Hepatocyte (in vitro differentiated cells): ENCODE data around the gene FGF21. TPM values are rescaled to one million over a fixed set of nuclear protein-coding genes. Genes with fewer than 3 reads are reported as not detected.

Source experiments
- DNase-seq: peaks from one replicate; pipeline ENCODE4 v3.0.0-alpha.2; 2016; ENCODE audit warnings: low spot score
- H2AFZ ChIP-seq: fragments of 200-600 bp; sonication (generic); 2 replicates; pipeline ENCODE4 v1.6.0; 2016; ENCODE audit warnings: antibody characterized with exemption, mild to moderate bottlenecking
- H3K27ac ChIP-seq: fragments of 200-600 bp; sonication (generic); 2 replicates; pipeline ENCODE4 v1.5.1; 2016; ENCODE audit warnings: mild to moderate bottlenecking
- H3K27me3 ChIP-seq: fragments of 200-600 bp; sonication (generic); 2 replicates; pipeline ENCODE4 v1.6.1; 2016
- H3K36me3 ChIP-seq: fragments of 200-600 bp; sonication (generic); replicated peaks from 2 replicates; pipeline ENCODE4 v1.5.1; 2016; ENCODE audit warnings: low read depth; ENCODE audit not compliant: insufficient read depth
- H3K4me1 ChIP-seq: fragments of 200-600 bp; sonication (generic); 2 replicates; pipeline ENCODE4 v1.5.1; 2016; ENCODE audit warnings: mild to moderate bottlenecking, moderate library complexity; ENCODE audit not compliant: insufficient read depth
- H3K4me2 ChIP-seq: fragments of 200-600 bp; sonication (generic); 2 replicates; pipeline ENCODE4 v1.6.0; 2016
- H3K4me3 ChIP-seq: fragments of 200-600 bp; sonication (generic); 2 replicates; pipeline ENCODE4 v1.5.1; 2016; ENCODE audit warnings: mild to moderate bottlenecking
- H3K79me2 ChIP-seq: fragments of 200-600 bp; sonication (generic); 2 replicates; pipeline ENCODE4 v1.6.0; 2017; ENCODE audit warnings: mild to moderate bottlenecking
- H3K9me2 ChIP-seq: fragments of 200-600 bp; sonication (generic); replicated peaks from 2 replicates; pipeline ENCODE4 v1.6.0; 2017; ENCODE audit warnings: mild to moderate bottlenecking; ENCODE audit not compliant: insufficient read depth
- H3K9me3 ChIP-seq: fragments of 200-600 bp; sonication (generic); 2 replicates; pipeline ENCODE4 v1.5.1; 2016; ENCODE audit warnings: low read depth, mild to moderate bottlenecking
- H4K20me1 ChIP-seq: fragments of 200-600 bp; sonication (generic); 2 replicates; pipeline ENCODE4 v1.6.0; 2016; ENCODE audit warnings: mild to moderate bottlenecking; ENCODE audit not compliant: insufficient read depth, poor library complexity, severe bottlenecking
- EZH2 ChIP-seq: fragments of 200-600 bp; sonication (generic); IDR thresholded peaks from 2 replicates; pipeline ENCODE4 v1.6.1; 2016; ENCODE audit warnings: antibody characterized with exemption, mild to moderate bottlenecking, borderline replicate concordance
- EZH2phosphoT487 ChIP-seq: fragments of 200-600 bp; sonication (generic); IDR thresholded peaks from one replicate; pipeline ENCODE4 v1.6.1; 2018; ENCODE audit warnings: antibody characterized with exemption, mild to moderate bottlenecking, low read depth, moderate library complexity; ENCODE audit not compliant: unreplicated experiment, severe bottlenecking
- WGBS: methylation state at CpG from one replicate; pipeline ENCODE4 v1.1.6; 2016; ENCODE audit warnings: low lambda C conversion rate; ENCODE audit errors: missing lambda C conversion rate; 5-methylcytosine and 5-hydroxymethylcytosine counted together
- polyA plus RNA-seq: library from polyadenylated mRNA; unstranded; fragments of >200 nt; fragmentation: Nextera tagmentation; extraction: Ambion mirVana; gene quantifications from 2 replicates; pipeline ENCODE4 v1.2.1, GENCODE V29; 2016
- total RNA-seq: library from RNA; depleted of rRNA; stranded (reverse); fragments of >200 nt; gene quantifications from 2 replicates; pipeline ENCODE4 v1.2.3, GENCODE V29; 2014
- TF ChIP-seq, protein P1 (sequence below): fragments of 200-600 bp; sonication (generic); IDR thresholded peaks from 2 replicates; pipeline ENCODE4 v1.5.1; 2016; ENCODE audit warnings: antibody characterized with exemption, mild to moderate bottlenecking; ENCODE audit not compliant: poor library complexity

Gene FGF21
- total and polyA plus RNA-seq, 2 experiments from 2014 or later: not detected

DNA sequence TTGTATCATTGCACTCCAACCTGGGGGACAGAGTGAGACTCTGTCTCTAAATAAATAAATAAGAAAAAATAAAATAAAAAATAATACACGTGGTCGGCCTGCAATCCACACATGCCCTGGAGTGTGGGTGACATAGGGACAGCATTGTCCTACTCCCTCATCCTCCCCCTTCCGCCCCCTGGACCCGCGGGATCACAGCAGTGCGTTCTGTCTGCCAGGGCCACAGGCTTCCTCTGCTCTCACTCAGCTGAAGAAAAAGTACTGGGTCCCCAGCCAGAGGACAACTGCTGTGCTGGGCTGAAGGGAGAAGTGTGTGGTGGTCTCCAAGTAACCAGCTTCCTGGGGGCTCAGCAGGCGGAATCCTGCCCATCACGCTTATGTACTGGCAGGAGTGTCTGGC, 49.2 kb downstream of the FGF21 start:
- Histone ChIP-seq H3K4me1 (peaks cover 10% of the 10 kb centered on the region), H3K4me3 (no peak overlapping the region), H3K27me3 (no peaks in the 10 kb centered on the region), H2AFZ (no peak overlapping the region), H3K4me2 (no peak overlapping the region), H3K9me3 (no peaks in the 10 kb centered on the region), H3K27ac (no peak overlapping the region), H3K9me2 (no peaks in the 10 kb centered on the region), H3K36me3 (no peaks in the 10 kb centered on the region), H3K79me2 (peaks cover 6% of the 10 kb centered on the region), H4K20me1 (no peaks in the 10 kb centered on the region)
- WGBS: 88% methylated on average over 8 of the region's 8 CpGs
- no peak for TF ChIP-seq EZH2
- TF ChIP-seq, protein P1, sequence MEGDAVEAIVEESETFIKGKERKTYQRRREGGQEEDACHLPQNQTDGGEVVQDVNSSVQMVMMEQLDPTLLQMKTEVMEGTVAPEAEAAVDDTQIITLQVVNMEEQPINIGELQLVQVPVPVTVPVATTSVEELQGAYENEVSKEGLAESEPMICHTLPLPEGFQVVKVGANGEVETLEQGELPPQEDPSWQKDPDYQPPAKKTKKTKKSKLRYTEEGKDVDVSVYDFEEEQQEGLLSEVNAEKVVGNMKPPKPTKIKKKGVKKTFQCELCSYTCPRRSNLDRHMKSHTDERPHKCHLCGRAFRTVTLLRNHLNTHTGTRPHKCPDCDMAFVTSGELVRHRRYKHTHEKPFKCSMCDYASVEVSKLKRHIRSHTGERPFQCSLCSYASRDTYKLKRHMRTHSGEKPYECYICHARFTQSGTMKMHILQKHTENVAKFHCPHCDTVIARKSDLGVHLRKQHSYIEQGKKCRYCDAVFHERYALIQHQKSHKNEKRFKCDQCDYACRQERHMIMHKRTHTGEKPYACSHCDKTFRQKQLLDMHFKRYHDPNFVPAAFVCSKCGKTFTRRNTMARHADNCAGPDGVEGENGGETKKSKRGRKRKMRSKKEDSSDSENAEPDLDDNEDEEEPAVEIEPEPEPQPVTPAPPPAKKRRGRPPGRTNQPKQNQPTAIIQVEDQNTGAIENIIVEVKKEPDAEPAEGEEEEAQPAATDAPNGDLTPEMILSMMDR: no peak
- no peak for TF ChIP-seq EZH2phosphoT487
- DNase-seq: no peak

DNA sequence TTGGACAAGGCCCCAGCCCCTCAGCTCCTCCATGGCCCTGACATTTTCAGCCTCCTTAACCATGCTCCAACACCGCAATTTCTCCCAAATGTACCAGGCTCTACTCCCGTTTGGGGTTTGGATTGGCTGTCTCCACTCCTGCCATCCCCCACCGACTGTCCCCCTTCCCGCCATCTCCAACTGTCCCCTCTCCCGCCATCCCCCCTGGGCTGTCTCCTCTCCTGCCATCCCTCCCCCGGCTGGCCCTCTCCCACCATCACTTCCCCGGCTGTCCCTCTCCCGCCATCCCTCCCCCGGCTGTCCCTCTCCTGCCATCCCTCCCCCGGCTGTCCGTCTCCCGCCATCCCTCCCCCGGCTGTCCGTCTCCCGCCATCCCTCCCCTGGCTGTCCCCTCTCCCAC, 50.1 kb downstream of the FGF21 start:
- Histone ChIP-seq H4K20me1 (no peaks in the 10 kb centered on the region), H3K27me3 (no peaks in the 10 kb centered on the region), H3K4me2 (no peak overlapping the region), H3K9me3 (no peaks in the 10 kb centered on the region), H3K27ac (no peak overlapping the region), H2AFZ (no peak overlapping the region), H3K79me2 (peaks cover 6% of the 10 kb centered on the region), H3K4me1 (peaks cover 18% of the 10 kb centered on the region), H3K9me2 (no peaks in the 10 kb centered on the region), H3K36me3 (no peaks in the 10 kb centered on the region), H3K4me3 (no peak overlapping the region)
- whole genome bisulfite sequencing: 95% methylated on average over 2 of the region's 15 CpGs
- TF ChIP-seq EZH2 (no peak), EZH2phosphoT487 (no peak)
- TF ChIP-seq, protein P1: no peak
- no peak for DNase-seq

DNA sequence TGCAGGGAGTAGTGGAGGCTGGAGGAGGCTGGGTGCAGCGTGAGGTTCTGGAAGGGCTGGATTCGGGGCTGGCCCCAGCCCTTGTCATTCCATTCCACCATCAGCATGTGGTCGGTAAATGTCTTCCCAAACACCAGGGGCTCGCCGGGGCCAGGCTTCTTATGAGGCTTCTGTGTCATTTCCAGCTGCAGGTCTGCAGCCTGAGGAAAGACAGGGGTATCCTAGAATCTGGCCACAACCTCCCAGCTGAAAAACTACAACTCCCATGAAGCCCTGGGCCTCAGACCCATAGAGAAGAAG, 51.1 kb downstream of the FGF21 start:
- H3K27ac ChIP-seq: peak overlapping the region; percentile 90
- WGBS: 71% methylated on average over 5 of the region's 5 CpGs

More for the DNA sequence above, 51.1 kb downstream of the FGF21 start:
- no peaks in the 10 kb centered on the region for H4K20me1 ChIP-seq
- H3K4me1 ChIP-seq: peaks cover 20% of the 10 kb centered on the region
- H3K79me2 ChIP-seq: peaks cover 6% of the 10 kb centered on the region
- TF ChIP-seq EZH2 (no peak), EZH2phosphoT487 (no peak)
- TF ChIP-seq, protein P1: no peak
- H2AFZ ChIP-seq: no peak overlapping the region
- no peaks in the 10 kb centered on the region for H3K27me3 ChIP-seq
- no peaks in the 10 kb centered on the region for H3K9me3 ChIP-seq
- H3K4me3 ChIP-seq: no peak overlapping the region
- DNase-seq: no peak
- no peak overlapping the region for H3K4me2 ChIP-seq
- H3K36me3 ChIP-seq: no peaks in the 10 kb centered on the region
- H3K9me2 ChIP-seq: no peaks in the 10 kb centered on the region
